Right lung (tissue), 5 donors: ENCODE results near the gene ALDH8A1. TPM values are rescaled to one million over a fixed set of nuclear protein-coding genes. Genes with fewer than 3 reads are reported as not detected.

ENCODE experiments used
- DNase-seq, 2 donors: peaks; one replicate each; pipeline ENCODE4 v3.0.0-alpha.2; 2013
- polyA plus RNA-seq, 5 donors: library from polyadenylated mRNA; unstranded; fragments of 120-200 nt; gene quantifications; one replicate each; pipeline versions ENCODE4 v1.2.1 to v1.2.3, GENCODE V29; 2013; ENCODE audit warnings: inconsistent platforms in 1 of 5, low replicate concordance in 1 of 5; ENCODE audit not compliant: insufficient read length in 5 of 5, insufficient read depth in 1 of 5

ALDH8A1 gene
- polyA plus RNA-seq, 5 donors: 0.63 to 1.2 (median 1.1) TPM

DNA sequence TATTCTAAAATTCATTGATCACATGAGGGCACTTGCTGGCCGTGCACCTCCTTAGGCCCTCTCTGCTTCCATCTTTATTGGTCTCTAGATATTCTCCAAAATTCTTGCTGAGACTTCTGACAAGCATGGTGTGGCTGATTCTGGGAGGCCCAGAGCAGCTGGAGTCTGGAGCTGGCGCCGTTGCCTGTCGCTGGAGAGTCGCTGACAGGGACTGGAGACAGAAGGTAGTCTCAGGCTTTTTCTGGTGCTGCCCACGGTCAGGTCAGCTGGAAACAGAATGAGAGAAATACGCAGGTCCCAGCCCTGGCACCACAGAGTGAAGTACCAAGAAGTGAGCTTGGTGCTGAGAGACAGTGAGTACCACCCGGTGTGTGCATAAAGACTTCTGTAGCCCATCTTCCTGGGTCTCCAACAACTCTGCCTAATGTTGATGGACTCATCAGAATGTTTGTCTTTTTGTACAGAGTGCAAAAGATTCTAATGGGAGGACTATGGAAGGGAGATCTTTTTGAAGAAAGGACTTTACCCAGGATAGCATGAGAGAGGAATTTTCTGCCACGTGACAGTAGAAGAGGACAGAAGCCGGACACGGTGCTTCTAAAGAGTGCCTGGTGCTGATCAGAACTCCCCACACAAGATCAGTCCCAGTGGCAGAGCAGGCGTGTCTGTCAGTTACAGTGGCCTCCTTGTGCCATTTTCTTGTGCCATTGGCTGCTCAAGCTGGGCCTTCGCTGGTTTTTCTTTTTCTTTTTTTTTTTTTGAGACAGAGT, 1.8 kb upstream of the ALDH8A1 start:
- DNase-seq: no peak

GRCh38 chr6:134950482-134950881, 581 bp upstream of the ALDH8A1 start:
- no peak for DNase-seq

GRCh38 chr6:134948691-134949090, 1.2 kb downstream of the ALDH8A1 start:
- no peak for DNase-seq

DNA sequence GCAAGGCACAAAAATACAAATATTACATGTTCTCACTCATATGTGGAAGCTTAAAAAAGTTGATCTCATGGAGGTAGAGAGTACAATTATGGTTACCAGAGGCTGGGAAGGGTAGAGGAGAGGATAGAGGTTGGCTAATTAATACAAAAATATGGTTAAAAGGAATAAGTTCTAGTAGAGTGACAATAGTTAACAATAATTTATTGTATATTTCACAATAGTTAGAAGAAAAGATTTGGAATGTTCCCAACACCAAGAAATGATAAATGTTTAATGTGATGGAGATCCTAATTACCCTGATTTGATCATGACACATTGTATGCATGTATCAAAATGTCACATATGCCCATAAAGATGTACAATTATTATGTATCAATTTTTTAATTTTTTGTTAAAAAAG, 1.8 kb downstream of the ALDH8A1 start:
- DNase-seq: no peak

DNA sequence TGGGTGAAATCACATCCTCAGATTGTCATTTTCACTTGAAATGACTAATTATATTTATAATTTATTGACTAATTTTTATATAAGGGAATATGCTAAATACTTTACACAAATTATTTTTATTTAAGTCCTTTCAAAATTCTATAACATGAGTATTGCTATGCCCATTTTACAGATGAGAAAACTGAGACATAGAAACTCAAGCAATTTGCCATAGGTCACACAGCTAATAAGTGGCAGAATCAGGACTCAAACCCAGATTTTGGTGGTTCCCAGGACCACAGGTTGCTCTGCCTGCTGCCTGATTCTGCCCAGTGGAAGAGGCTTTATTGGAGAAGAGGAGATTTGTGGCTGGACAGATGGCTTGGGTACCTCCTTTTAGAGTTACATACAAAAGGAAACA, 4.9 kb downstream of the ALDH8A1 start:
- DNase-seq: no peak

DNA sequence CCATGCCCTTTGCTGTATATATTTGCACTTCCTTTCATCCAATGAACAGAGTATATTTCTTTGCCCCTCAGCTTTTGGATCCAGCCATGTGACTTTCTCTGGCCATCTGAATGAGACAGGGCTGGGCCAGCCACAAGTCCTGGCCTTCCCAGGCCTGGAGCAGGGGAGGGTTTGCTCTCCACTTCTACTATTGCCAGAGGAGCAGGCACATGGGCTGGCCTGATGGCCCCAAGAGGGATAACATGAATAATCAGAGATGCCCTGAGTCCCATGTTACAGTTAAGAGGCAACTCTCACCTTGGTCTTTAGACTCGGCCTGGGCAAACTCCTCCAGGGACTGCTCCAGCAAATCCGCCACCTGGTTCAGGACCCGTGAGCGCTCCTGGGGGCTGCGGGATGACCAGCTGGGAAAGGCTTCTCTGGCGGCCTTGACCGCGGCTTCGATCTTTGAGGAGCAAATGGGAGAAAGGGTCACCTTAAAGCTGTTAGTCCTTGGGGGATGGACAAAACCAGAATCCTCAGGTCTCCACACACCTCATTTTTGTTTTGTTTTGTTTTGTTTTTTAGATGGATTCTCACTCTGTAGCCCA, 6.3 kb downstream of the ALDH8A1 start:
- DNase-seq: no peak

- no peak for DNase-seq
These were observed 11.0 kb downstream of the ALDH8A1 start for GRCh38 chr6:134938896-134939295.

DNA sequence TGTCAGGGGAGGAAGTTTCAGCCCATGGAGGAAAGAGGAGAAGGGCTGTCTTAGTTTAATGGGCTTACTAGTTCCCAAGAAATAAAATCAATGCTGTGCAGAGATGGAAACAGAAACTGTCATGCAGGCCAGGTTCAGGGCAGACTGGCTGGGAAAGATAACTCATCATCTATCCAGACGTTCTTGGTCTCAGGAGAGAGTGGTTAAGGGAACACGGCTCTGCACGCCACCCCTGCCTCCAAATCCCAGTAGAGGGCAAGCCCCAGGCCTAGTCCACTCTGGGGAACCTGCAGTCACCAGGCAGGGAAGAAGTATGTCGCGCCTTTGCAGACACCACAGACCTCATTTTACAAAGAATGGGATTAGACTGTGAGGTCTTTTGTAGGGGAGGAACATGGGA, 12.5 kb downstream of the ALDH8A1 start:
- DNase-seq: no peak

DNA sequence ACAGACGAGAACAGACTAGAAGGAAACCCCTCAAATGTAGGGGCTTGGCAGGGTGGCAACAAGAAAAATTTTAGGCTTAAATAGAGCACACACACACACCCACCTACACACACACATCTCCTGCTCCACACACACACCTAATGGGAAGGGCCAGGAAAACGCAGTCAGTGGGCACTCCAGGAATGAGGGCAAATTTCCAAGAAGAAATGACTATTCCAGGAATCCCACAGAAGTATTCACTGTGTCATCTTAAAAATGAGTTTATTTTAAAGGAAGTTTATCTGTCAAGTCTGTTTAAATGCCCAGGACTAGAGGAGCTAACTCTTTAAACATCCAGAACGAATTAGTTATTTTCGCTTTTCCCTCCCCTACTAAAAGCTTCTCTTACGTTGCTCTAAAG, 13.0 kb downstream of the ALDH8A1 start:
- no peak for DNase-seq

DNA sequence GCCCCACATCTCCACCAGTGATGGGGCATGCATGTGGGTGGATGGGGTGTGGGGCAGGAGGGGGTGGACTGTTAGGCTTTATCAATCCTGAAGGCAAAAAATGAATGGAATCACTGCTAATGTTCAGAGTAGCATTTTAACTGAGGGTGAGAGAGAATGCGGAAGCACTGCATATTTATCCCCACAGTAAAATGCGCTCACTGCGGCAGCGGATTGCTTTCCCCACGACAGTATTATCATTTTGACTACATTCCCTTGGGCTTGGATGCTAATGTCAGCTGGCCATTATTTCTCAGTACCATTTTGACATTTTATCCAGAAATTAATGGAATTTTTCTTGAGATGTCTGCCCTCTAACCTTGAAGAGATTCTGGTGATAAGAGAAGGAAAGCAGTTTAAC, 13.4 kb downstream of the ALDH8A1 start:
- no peak for DNase-seq

GRCh38 chr6:134934793-134935485, 15.0 kb downstream of the ALDH8A1 start:
- no peak for DNase-seq

- DNase-seq: no peak
These were observed 17.1 kb downstream of the ALDH8A1 start for GRCh38 chr6:134932535-134933470.

DNA sequence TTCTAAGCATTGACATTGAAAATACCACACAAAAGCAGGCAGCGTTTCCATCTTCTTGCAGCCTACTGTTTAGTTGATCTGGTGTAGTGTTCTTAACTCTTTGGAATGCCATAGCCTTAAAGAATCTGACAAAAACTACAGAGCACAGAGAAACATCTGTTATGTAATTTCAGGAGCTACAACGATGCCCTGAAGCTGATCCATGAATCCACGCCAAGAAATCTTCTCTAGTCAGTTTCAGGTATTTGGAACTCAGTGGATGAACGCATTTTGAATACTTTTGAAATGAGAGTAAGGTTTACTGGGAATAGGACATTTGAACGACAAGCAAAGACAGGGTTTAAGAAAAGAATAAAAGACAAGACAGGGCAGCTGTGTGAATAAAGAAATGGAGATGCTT, 17.8 kb downstream of the ALDH8A1 start:
- no peak for DNase-seq

- DNase-seq: no peak
These were observed 19.4 kb downstream of the ALDH8A1 start for GRCh38 chr6:134930463-134930862.

DNA sequence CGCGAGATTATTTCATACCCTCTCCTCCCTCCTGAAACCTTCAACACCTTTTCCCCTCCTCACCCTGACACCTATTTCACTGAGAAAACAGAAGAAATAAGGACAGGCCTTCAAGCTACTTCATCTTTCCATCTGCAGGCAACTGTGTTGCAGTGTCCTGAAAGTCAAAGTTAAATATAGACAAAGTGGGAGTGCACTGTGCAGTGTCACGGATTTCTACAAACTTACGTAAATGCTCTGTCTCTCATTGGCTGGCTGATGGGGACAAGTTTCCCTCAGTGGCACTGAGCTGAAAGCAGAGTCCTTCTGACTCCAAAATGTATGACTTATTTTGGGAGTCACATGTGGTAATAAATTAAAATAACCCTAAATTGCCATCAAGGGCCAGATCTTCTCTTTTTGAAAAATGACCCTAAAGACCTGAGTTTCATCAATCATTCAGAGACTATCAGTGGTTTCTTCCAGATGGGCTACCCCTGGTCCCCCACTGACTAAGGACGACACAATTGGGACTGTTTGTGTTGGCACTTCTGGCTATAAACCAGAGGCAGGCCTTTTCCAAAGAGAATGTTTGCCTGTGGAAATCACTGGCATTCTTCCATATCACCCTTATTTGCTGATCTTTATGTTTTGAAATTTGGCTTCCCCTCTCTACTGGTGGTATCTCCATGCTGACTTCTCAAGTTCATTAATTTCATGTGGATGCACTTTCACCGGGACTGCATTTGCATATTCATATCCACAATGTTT, 21.6 kb downstream of the ALDH8A1 start:
- no peak for DNase-seq

GRCh38 chr6:134925800-134926199, 24.1 kb downstream of the ALDH8A1 start:
- no peak for DNase-seq

- no peak for DNase-seq
These were observed 28.1 kb downstream of the ALDH8A1 start for GRCh38 chr6:134921721-134922261.

DNA sequence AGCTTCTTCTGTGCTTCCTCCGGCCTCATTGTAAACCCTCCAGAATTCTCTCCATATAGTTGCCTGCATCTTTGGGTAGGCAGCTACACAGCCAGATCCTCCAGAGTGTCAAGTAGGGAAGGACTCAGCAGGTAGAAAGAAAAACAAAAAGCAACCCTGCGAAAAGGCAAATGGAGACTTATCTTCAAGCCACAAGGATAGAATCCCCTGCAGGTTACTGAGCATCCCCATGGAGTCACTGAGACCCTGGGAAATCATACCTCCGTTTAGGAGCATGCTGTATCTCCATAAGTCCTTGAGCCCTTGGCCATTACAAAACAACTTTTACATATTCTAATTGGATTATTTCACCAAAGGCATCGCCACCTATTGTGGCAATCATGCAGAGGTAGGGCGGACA, 28.6 kb downstream of the ALDH8A1 start:
- DNase-seq: no peak

GRCh38 chr6:134920422-134920821, 29.5 kb downstream of the ALDH8A1 start:
- no peak for DNase-seq

DNA sequence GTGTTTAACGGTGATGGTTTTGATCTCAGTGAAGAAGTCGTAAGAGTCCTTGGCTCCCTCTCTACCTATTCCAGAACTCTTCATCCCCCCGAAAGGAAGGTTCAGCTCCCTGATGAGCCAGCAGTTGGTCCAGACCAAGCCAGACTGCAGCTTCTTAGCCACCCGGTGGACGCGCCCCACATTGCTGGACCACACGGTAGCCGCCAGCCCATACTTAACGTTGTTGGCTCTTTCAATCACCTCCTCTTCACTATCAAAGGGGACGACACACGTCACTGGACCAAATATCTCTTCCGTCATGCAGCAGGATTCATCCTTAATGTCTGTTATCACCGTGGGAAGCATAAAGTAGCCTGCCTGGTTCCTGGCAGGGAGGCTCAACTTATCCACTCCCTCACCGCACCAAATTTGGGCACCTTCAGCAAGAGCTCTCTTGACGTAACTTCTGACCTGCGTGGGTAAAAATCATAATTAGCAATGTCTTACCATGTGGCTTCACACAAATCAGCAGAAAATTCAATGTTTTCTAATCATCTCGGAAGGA, 31.4 kb downstream of the ALDH8A1 start:
- DNase-seq: no peak

GRCh38 chr6:134911547-134911946, 38.4 kb downstream of the ALDH8A1 start:
- DNase-seq: no peak
